ENCODE results near the gene ONECUT1. TPM values are rescaled to one million over a fixed set of nuclear protein-coding genes. Genes with fewer than 3 reads are reported as not detected.

The ONECUT1 gene
- total and polyA plus RNA-seq, 2 of the 8 experiments (the other 6 are each of a cell fraction or from before 2014, with no cell fraction given), result 0.65 to 6.4 TPM

- no peaks in the 10 kb centered on the region for H3K9me3 ChIP-seq (ENCODE audit: insufficient read depth in 2 of 2, low read depth in 1 of 2, low read length in 1 of 2)
- H4K20me1 ChIP-seq (replicated peaks in 1 of 2; ENCODE audit: control insufficient read depth in 1 of 2, insufficient read depth in 2 of 2, low read length in 2 of 2), result peaks cover 25 to 39% of the 10 kb centered on the region in 2 experiments
- peak overlapping the region; percentile 71 to 75 for H3K4me2 ChIP-seq (ENCODE audit: insufficient read depth in 1 of 2, low read depth in 2 of 2, low read length in 2 of 2)
- no peak overlapping the region for H4K5ac ChIP-seq (ENCODE audit: insufficient read length, low read depth, low read length)
- peaks cover 2% of the 10 kb centered on the region; the same call in 1 of the 2 replicates for H3K79me1 ChIP-seq (ENCODE audit: low read depth, low read length)
- H2BK12ac ChIP-seq (ENCODE audit: low read depth, low read length), result peak overlapping the region; percentile 35; the same call in 1 of the 2 replicates
- no peak overlapping the region for H2AFZ ChIP-seq (ENCODE audit: low read length)
- no peak overlapping the region for H3K27ac ChIP-seq (ENCODE audit: low read depth, low read length)
- H3K36me3 ChIP-seq (ENCODE audit: control insufficient read depth in 2 of 4, insufficient read depth in 4 of 4, low read length in 3 of 4), result no peaks in the 10 kb centered on the region
- H2BK20ac ChIP-seq (ENCODE audit: low read length), result no peak overlapping the region
- CTCF ChIA-PET (ENCODE audit: partially characterized antibody), result interaction anchor here (1.5 to 13.4 kb wide), 3 partner anchors 8 to 30 kb away, joined by 3 to 182 read pairs (median 5); partner anchors contain the start of gene ONECUT1
- no peak overlapping the region for H3K4ac ChIP-seq (replicated peaks; ENCODE audit: insufficient read length, low read depth, low read length)
- H3K14ac ChIP-seq (ENCODE audit: insufficient read length), result no peak overlapping the region
- POLR2A ChIA-PET (ENCODE audit: partially characterized antibody), result interaction anchor here (0.8 to 14.4 kb wide), 3 partner anchors 7 to 10 kb away, joined by 3 to 225 read pairs (median 4); partner anchors contain the start of gene ONECUT1
- DNase-seq (ENCODE audit: low read depth in 1 of 2, low spot score in 2 of 2) (peak in 1 of 2 experiments; percentile 62), FAIRE-seq (no peak)
- H3K27me3 ChIP-seq (replicated peaks in 1 of 4; ENCODE audit: control insufficient read depth in 3 of 4, extremely low read depth in 1 of 4, insufficient read depth in 3 of 4, low read length in 3 of 4), result peaks cover 68 to 100% (median 96%) of the 10 kb centered on the region in 4 experiments
- H2BK5ac ChIP-seq (ENCODE audit: low read depth, low read length), result no peak overlapping the region; the same call in 1 of the 2 replicates
- no peak overlapping the region for H2BK120ac ChIP-seq (replicated peaks; ENCODE audit: low read depth, low read length)
- peaks cover 14 to 58% (median 38%) of the 10 kb centered on the region in 4 experiments for H3K4me1 ChIP-seq (replicated peaks in 1 of 4; ENCODE audit: control insufficient read depth in 3 of 4, insufficient read depth in 4 of 4, low read length in 3 of 4)
- H2AK5ac ChIP-seq (ENCODE audit: low read depth, low read length), result peak overlapping the region; percentile 46; the same call in 1 of the 2 replicates
- H3K9ac ChIP-seq (replicated peaks in 1 of 4; ENCODE audit: extremely low read depth in 1 of 4, low read depth in 3 of 4, low read length in 3 of 4), result no peak overlapping the region
- H4K91ac ChIP-seq (replicated peaks; ENCODE audit: insufficient read length, low read length), result no peak overlapping the region
- H3K23me2 ChIP-seq (ENCODE audit: low read depth, low read length), result peaks cover 13% of the 10 kb centered on the region; the same call in 1 of the 2 replicates
- no peak overlapping the region for H4K8ac ChIP-seq (ENCODE audit: extremely low read depth, insufficient read depth, low read length)
- no peaks in the 10 kb centered on the region; a peak in 1 of 4 replicates for H3K79me2 ChIP-seq (ENCODE audit: control insufficient read depth in 1 of 2, insufficient read depth in 2 of 2, low read length in 2 of 2)
- H3K56ac ChIP-seq (replicated peaks; ENCODE audit: insufficient read length, low read depth, low read length), result no peak overlapping the region
- no peak overlapping the region; the same call in 1 of the 2 replicates for H3K18ac ChIP-seq (ENCODE audit: extremely low read depth, low read length)
- no peak overlapping the region for H2BK15ac ChIP-seq (ENCODE audit: low read length)
- H3K4me3 ChIP-seq (ENCODE audit: extremely low read depth in 1 of 4, insufficient read depth in 2 of 4, low read depth in 3 of 4, low read length in 4 of 4), result peak overlapping the region in 3 of 4 experiments; percentile 2 to 52 (median 15); a peak in 3 of 8 replicates
- WGBS, 2 experiments (ENCODE audit: extremely low coverage in 1 of 2, insufficient coverage in 1 of 2, insufficient read length in 1 of 2, insufficient replicate concordance in 2 of 2, low coverage in 1 of 2, low lambda C conversion rate in 2 of 2, missing lambda C conversion rate in 1 of 2), result 4% methylated on average over 30 of the region's 31 CpGs; no CpG with 5 or more reads in 1 of the 2 experiments
- H3K23ac ChIP-seq (ENCODE audit: insufficient read length), result no peak overlapping the region
- no peak for TF ChIP-seq RXRA (IDR thresholded peaks at IDR 0.05; ENCODE audit: insufficient read depth, low read depth, low read length)
- no peak for TF ChIP-seq KDM1A (IDR thresholded peaks at IDR 0.05; ENCODE audit: borderline replicate concordance, low read length)
- TF ChIP-seq MAFK (IDR thresholded peaks at IDR 0.05; ENCODE audit: low read depth, low read length), result no peak
- 0 out of 2 replicates have a peak, but pooled peaks have one; percentile 11 for TF ChIP-seq EGR1 (IDR thresholded peaks at IDR 0.05; ENCODE audit: borderline replicate concordance, low read depth, low read length)
- peak; percentile 79 for TF ChIP-seq RNF2 (IDR thresholded peaks at IDR 0.05; ENCODE audit: borderline replicate concordance, low read depth, low read length, missing control alignments, poor library complexity, severe bottlenecking)
- no peak for TF ChIP-seq CREB1 (IDR thresholded peaks at IDR 0.05)
- TF ChIP-seq CTBP2 (IDR thresholded peaks at IDR 0.05; ENCODE audit: borderline replicate concordance, insufficient read depth, insufficient read length, low read length), result no peak
- TF ChIP-seq BRCA1 (IDR thresholded peaks at IDR 0.05; ENCODE audit: low read depth, low read length), result no peak
These were observed 5.5 kb upstream of the ONECUT1 start for GRCh38 chr15:52795464-52796227.
